ENCODE measurements around the gene PROB1.
"Not testable (repeated sequence)": the region's sequence is repeated elsewhere in the genome, so short reads cannot be mapped to it uniquely, and the experiment has no call there.

Gene PROB1

GRCh38 chr5:139410993-139411828, 16.3 kb upstream of the PROB1 start:
- DNase-seq: no peak

- DNase-seq: no peak
Measured at GRCh38 chr5:139410121-139410992, 15.5 kb upstream of the PROB1 start.

GRCh38 chr5:139409116-139409515, 14.2 kb upstream of the PROB1 start:
- DNase-seq: not testable (repeated sequence)

- no peak for DNase-seq
Measured at GRCh38 chr5:139408191-139408590, 13.3 kb upstream of the PROB1 start.

GRCh38 chr5:139407517-139407916, 12.6 kb upstream of the PROB1 start:
- no peak for DNase-seq

GRCh38 chr5:139406963-139407362, 12.1 kb upstream of the PROB1 start:
- DNase-seq: no peak

GRCh38 chr5:139404484-139404840, 9.6 kb upstream of the PROB1 start:
- no peak for DNase-seq

- DNase-seq: peak; percentile 98
Measured at GRCh38 chr5:139403787-139404483, 9.0 kb upstream of the PROB1 start, which contains the start of gene SPATA24. SPATA24 (minus strand) TSS chr5:139404089; CDS start chr5:139404060, 29 bp downstream.

- no peak for DNase-seq
Measured at GRCh38 chr5:139403418-139403786, 8.5 kb upstream of the PROB1 start.

- no peak for DNase-seq
Measured at GRCh38 chr5:139402561-139403158, 7.8 kb upstream of the PROB1 start.

GRCh38 chr5:139401546-139401945, 6.6 kb upstream of the PROB1 start:
- no peak for DNase-seq

GRCh38 chr5:139399501-139400121, 4.7 kb upstream of the PROB1 start:
- DNase-seq: no peak

- DNase-seq: no peak
Measured at GRCh38 chr5:139397921-139398320, 3.0 kb upstream of the PROB1 start.

GRCh38 chr5:139396691-139397090, 1.8 kb upstream of the PROB1 start:
- no peak for DNase-seq

- no peak for DNase-seq
Measured at GRCh38 chr5:139395844-139396640, 1.1 kb upstream of the PROB1 start.

GRCh38 chr5:139394123-139394653, 716 bp downstream of the PROB1 start:
- DNase-seq: peak; percentile 69

- DNase-seq: no peak
Measured at GRCh38 chr5:139393497-139394122, 1.3 kb downstream of the PROB1 start.

- peak; percentile 73 for DNase-seq
Measured at GRCh38 chr5:139392678-139393496, 2.0 kb downstream of the PROB1 start.

GRCh38 chr5:139392324-139392677, 2.6 kb downstream of the PROB1 start:
- no peak for DNase-seq
